NT2/D1 (cell line): ENCODE measurements around the gene INTS4.

Experiments used
- SUZ12 ChIP-seq: IDR thresholded peaks from 2 replicates; pipeline ENCODE4 v1.6.1; 2011; ENCODE audit not compliant: insufficient read length, insufficient read depth; ENCODE audit errors: extremely low read depth
- ZNF274 ChIP-seq: IDR thresholded peaks from 2 replicates; pipeline ENCODE4 v1.6.1; 2011; ENCODE audit warnings: mild to moderate bottlenecking, low read depth, low read length

DNA sequence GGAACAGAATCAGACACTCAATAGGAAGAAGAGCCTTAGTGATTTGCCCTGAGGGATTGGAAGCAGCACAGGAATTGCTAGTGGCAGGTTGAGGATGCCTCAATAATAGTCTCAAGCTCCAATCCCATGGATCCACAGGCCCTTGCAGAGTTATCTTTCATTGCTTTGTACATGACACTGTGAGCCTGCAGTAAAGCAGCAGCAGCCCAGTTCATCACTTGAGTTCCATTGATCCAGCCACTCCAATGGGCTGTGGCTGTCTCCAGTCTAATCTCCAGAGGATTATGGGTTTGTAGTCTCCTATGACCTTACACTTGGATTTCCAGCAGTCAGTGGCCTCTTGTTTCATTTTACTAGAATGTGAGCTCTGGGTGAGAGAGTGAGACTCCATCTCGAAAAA, 128.1 kb downstream of the INTS4 start:
- TF ChIP-seq SUZ12 (no peak), ZNF274 (no peak)
